GM15510 (cell line): ENCODE results near the gene DEPDC1B.

Experiments used
- POLR2A ChIP-seq: IDR thresholded peaks from 3 replicates; pipeline ENCODE4 v1.6.1; 2011; ENCODE audit warnings: borderline replicate concordance; ENCODE audit not compliant: insufficient read length; ENCODE audit errors: extremely low read depth

The DEPDC1B gene

DNA sequence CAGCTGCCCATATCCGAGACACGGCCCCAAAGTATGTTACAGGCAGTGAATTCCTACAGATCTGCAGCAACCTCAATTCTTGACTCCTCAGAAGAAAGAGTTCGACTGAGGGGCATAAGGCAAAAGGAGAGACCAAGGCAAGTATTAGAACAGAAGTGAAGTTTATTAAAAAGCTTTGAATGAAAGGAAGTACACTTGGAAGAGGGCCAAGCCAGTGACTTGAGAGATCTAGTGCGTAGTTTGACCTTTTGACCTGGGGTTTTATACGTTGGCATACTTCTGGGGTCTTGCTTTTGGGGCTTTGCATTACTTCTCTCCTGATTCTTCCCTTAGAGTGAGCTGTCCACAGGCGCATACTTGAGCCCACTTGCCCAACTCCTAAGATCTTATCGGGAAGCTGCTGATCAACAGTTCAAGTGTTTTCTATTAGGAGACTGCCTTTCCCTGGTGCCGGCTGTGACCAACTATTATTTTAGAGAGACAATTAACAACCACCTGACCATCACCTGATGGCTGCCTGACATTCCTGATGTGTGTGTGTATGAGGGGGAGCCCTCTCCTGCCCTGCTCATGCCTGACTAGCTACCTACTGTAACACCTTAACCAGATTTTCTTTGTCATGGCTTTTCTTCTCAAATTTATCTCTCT lies 1.5 kb upstream of the DEPDC1B start:
- TF ChIP-seq POLR2A = no peak

DNA sequence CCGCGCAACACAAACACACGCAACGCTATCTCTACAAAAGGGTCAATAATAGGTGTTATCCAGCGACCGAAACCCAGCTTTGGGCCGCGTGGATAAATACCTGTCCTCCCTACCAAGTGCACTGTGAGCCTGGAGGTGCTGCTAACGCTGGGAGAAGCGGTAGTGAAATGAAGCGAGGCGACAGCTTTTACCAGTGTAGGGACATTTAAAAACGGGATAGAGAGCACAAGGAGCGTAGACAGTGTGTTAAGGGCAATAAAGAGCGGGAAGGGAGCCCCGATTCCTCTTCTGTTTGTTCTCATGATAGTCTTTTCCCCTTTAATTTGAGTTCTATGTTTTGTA lies 421 bp upstream of the DEPDC1B start:
- TF ChIP-seq POLR2A = no peak

DNA sequence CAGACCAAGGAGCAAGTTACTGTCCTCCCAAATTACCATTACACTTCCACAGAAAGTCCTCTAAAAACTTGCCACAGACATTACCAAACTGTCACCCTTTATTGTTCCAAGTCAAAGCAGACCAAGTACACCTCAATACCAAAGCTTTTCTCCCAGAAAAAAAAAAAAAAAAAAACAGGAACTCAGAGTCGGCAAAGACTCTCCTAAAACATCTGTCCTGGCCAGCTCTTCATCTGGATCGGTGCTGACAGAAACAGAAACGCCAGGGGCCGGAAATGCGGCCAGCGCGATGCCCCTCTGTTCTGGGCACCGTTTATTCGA lies 718 bp downstream of the DEPDC1B start:
- TF ChIP-seq POLR2A = no peak

DNA sequence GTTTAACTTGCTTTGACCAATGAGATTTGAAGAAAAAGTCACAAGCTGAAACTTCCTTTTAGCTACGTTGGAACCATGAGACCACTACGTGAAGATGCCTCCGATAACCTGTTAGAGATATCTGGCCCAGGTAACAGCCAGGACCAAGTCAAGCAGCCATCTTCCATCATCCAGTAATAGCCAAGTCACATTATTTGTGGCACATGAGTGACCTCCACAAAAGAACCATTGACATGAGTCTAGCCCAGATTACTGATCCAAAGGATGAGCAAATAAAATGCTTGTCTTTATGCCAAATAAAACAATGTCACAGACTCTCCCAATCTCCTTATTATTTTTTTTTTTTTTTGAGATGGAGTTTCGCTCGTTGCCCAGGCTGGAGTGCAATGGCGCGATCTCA lies 1.6 kb downstream of the DEPDC1B start:
- TF ChIP-seq POLR2A = no peak

DNA sequence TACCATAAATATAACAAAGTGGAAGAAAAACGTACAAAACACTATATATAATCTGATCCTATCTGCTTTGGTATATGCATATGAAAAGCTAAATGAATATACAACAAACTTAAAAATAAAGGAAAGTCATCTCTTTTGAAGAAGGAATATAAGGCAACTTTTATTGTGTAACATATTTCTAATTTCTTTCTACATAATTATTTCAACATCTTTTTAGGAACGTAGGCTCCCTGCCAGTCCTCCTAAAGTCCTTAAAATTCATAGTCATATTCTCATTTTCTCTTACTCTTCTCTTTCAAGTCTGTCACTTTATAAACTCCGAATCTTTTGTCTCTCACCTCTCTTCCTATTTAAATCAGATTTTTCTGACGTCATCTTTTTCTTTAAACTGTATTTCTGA lies 9.6 kb downstream of the DEPDC1B start:
- TF ChIP-seq POLR2A = no peak

DNA sequence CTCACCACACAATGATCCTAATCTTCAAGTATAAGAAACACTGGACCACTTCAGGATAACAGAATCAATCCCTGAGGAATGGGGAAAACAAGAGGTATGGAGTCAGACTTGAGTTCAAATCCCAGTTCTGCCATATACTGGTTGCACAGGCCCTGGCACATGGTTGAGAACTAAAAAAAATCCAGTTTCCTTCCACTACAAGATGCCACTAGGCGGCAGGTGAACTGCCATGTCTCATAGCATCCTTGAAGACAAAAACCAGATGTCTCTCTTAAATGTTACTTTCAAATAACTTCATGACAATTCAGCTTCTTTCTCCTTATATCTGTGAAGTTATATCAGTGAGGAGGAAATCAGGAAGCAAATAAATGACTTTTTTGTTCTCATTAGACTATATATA lies 11.0 kb downstream of the DEPDC1B start:
- no peak for TF ChIP-seq POLR2A

DNA sequence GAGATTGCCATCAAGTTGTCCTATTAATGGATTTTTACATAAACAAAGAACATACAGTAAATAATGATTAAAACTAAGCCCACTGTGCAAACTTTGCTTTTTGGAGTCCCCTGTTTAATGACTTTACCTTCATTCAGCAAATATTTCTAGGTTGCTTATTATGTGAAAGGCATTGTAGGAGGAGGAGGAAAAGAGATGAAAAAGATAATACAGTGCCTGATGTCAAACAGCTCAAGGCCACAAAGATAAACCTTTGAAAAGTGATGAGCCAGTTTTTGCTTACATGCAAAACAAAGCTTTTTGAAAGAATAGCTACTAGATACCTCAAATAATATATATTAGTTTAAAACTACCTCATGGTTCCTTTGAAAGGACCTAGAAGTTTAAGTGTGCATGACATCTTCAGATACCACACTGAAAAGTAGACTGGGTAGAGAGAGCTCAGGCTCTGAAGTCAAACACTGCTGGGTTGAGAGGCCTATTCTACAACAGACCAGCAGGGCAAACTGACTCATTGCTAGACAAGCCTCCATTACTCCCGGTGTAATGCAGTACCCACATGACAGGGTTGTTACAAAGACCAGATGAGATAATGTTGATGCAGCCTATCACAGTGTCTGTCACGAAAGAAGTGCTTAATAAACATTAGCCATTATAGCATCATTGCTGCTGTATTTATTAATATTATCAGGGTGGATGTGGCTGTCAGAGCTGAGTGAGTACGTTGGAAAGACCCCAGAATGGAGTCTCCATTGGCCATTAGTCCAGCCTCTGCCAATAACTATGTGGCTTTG lies 11.8 kb downstream of the DEPDC1B start:
- TF ChIP-seq POLR2A = no peak

DNA sequence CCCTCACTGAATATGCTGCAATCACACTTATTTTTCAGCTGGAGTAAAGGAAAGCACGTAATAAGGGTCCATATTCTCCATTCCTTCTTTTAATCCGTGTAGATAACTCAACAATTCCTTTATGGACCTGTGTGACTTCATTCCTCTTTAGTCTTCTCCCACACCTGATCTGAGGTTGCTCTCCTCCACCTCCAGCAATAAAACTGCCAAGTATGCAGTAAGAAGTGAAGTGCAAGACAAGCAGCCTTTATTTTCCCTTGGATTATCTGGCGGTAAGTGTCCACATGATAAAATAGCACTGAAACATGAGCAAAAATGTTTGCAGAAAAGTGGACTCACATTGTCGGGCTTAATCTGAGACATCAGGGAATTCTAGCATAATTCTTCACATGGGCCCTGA lies 13.8 kb downstream of the DEPDC1B start:
- no peak for TF ChIP-seq POLR2A

DNA sequence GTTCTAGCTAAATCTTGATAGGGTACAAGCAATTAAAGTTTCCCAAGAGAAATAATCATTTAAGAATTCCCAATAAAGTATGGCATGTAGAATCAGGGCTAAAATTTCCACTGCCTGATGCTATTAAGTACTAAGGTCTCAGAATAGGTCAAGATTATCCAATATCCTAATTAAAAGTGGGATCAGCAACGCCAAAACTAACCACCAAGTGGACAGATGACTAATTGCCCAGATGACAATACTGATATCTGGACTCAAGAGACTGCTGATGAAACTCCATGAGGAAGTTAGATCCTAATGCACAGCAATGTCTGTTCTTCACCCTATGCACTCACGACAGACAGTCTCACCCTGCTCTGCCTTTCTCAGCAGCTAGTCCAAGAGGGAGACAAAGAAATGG lies 14.3 kb downstream of the DEPDC1B start:
- TF ChIP-seq POLR2A = no peak

DNA sequence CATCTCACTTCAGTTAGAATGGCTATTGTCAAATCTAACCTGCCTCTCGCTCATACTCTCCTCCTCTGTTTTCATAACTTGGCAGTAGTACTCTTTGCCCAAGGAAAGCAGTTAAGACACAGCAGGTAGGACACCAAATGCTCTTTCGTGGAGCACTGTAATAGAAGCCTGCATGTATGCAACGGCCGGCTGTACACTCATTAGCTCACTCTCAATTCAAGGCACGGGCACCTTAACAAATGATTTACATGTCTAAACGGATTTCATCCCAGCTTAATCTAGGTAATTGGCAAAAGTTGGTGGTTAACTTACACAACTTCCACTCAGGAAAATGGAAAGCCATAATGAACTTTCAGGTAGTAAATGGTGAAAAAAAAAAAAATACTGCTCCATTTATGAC lies 14.9 kb downstream of the DEPDC1B start:
- TF ChIP-seq POLR2A = no peak

DNA sequence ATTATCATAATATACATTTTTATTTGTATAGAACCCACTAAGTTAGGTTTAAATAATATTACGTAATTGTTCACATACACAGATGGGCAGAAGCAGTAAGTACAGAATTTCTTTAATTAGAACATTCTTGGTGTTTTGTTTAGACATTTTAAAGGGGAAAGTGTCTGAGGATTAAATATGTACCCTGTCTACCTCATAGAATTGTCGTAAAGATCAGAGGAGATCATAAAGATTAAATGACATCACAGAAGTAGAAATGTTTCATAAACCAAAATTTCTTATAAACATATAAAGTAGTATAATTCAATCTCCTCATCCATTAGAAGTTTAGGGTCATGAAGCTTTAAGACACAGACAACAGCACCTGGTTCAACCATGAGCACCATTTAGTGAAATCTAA lies 20.1 kb downstream of the DEPDC1B start:
- no peak for TF ChIP-seq POLR2A

DNA sequence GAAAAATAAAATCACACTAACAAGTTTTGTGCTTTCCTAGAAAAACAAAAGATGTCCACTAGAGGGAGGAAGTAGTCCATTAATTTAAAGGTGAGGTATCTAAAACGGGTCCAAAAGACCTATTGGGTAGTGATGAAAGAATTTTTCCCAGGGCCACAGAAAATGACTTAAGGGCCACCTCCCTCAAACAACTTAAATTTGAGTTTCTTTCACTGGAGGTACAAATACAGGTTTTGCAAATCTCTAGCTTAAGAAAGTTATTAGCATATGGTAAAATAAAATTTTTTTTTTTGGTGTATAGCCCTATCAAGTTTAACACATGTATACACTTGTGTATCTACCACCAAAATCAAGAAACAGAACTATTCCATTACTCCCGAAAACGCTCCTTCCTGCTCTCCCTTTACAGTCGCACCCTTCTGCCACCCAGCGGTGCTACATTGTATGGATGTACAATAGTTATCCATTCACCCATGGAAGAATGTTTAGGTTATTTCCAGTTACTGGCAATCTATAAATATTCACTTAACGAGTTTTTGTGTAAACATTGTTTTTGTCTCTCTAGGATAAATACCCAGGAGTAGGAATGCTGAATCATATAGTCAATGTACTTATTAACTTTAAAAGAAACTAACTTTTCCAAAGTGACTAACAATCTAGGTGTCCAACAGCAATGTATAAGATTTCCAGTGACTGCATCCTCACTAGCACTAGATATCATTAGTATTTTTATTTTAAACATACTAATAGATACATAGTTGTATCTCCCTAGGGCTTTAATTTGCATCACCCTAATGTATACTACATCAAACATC lies 21.9 kb downstream of the DEPDC1B start:
- no peak for TF ChIP-seq POLR2A

DNA sequence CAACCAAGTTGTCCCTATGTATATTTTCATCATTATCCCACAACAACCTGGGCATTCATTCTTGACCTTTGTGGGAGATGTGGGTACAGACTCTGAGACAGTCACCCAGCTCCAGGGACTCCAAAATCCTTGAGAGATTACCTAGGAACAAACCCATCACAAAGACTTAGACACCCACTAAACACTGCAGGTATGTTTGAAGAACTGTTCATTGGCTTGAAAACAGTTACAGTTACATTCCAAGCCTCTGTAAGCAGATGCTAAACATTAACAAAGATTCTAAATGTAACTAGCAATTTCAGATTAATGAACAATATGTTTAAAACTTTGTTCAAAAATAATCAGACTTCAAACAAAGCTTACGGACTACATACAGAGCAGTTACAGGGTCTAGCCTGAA lies 24.7 kb downstream of the DEPDC1B start:
- no peak for TF ChIP-seq POLR2A

DNA sequence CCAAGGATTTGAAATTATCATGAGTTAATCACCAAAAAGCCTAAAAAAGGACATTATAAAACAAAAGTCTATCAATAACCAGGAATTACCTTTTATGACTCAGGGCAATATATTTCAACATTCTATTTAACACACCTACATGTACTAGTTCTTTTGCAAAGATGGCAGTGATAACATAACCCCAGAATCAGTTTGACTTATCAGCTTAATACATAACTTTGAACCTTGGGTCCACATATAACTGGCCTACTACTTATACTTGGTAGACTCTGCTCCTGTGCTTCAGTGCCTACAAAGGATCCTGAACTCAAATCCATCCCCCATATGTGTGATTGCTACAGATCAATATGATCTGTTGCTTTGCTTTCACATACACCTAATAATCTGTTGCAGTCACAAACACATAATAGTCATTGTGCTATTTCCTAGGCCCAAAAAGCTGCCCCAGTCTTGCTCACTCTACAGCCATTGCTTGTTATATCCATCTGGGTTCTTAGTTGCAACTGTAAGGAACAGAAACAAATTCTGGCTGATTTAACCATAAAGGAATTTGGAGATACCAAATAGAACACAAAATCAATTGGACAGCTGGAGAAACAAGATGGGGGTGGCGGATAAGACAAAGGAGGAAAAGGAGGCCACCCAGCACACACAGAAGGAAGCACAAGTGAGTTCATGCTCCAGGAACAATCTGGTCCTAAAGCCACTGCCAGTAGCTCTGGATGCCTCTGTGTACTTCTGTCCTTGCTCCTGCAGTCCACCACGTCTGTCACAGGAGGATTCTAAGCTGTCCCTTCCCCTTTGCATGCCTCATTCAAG lies 25.5 kb downstream of the DEPDC1B start:
- TF ChIP-seq POLR2A = no peak

DNA sequence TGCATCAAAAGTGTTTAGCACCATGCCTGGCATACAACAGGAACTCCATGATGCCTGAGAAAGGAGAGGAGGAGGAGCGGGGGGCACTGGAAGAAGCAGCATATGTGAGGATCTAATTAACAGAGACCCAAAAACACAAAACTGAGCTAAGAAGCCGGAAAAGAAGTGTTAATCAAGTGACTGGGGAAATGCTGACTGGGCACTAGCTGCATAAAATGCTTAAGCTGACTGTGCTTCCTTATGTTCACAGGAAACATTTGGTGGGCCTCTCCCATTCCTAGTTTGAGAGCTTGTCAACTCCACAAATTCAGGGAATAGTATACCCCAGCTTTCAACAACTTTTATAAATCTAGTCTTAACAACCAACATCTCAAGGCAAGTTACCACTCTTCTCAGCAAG lies 26.6 kb downstream of the DEPDC1B start:
- TF ChIP-seq POLR2A = no peak
